ENCODE results near the gene VPS33B.

GRCh38 chr15:90959894-90960293 lies 62.5 kb downstream of the VPS33B start:
- TF ChIP-seq POLR2AphosphoS5 (IDR thresholded peaks at IDR 0.05; ENCODE audit: low read depth) (no peak), REST (IDR thresholded peaks at IDR 0.05; ENCODE audit: insufficient replicate concordance, low read depth) (no peak), CTCF (IDR thresholded peaks at IDR 0.05; ENCODE audit: insufficient read depth, low read length) (no peak), SPI1 (IDR thresholded peaks at IDR 0.05; ENCODE audit: borderline replicate concordance, low read depth) (no peak)
